Activated CD8-positive, alpha-beta T cell treated with anti-CD3 and anti-CD28 coated beads for 36 hours (primary cell): Measurements from ENCODE around the gene RGS16. TPM values are rescaled to one million over a fixed set of nuclear protein-coding genes. Genes with fewer than 3 reads are reported as not detected.

Experiments
- ATAC-seq: fragments of 200-7000 bp; cut with Tn5 transposase; one replicate; pipeline ENCODE4 v1.10.0; 2021; ENCODE audit warnings: mild to moderate bottlenecking, moderate library complexity
- CTCF ChIA-PET: fragments of 350-600 bp; sonication (Branson Sonifier 250); formaldehyde crosslinking; loops from one replicate; lab custom pipeline; 2021; ENCODE audit warnings: antibody characterized with exemption; lab: Charles Lee
- POLR2A ChIA-PET: fragments of 350-600 bp; sonication (Branson Sonifier 250); formaldehyde crosslinking; loops from one replicate; lab custom pipeline; 2021; ENCODE audit warnings: antibody characterized with exemption; lab: Charles Lee
- DNase-seq: peaks from one replicate; pipeline ENCODE4 v3.0.0-alpha.2; 2020
- H3K27ac Mint-ChIP-seq: one replicate; pipeline ENCODE4 v1.8.0; 2021; ENCODE audit warnings: mild to moderate bottlenecking, mixed read lengths
- H3K27me3 Mint-ChIP-seq: one replicate; pipeline ENCODE4 v1.8.0; 2021; ENCODE audit warnings: mixed read lengths
- H3K36me3 Mint-ChIP-seq: one replicate; pipeline ENCODE4 v1.8.0; 2021; ENCODE audit warnings: low read depth, mixed read lengths
- H3K4me1 Mint-ChIP-seq: one replicate; pipeline ENCODE4 v1.8.0; 2021; ENCODE audit warnings: low read depth, mixed read lengths
- H3K4me3 Mint-ChIP-seq: one replicate; pipeline ENCODE4 v1.8.0; 2021; ENCODE audit warnings: mild to moderate bottlenecking, moderate library complexity, mixed read lengths
- H3K9me3 Mint-ChIP-seq: one replicate; pipeline ENCODE4 v1.8.0; 2021; ENCODE audit warnings: mixed read lengths
- CTCF ChIP-seq: fragments of 200-600 bp; IDR thresholded peaks from one replicate; pipeline ENCODE4 v1.8.0; 2022; ENCODE audit warnings: antibody characterized with exemption, mild to moderate bottlenecking
- intact Hi-C: fragments of 100-400 bp; cut with micrococcal nuclease; formaldehyde crosslinking; loops from one replicate; pipeline ENCODE4 v1.10.0; 2022
- total RNA-seq, 2 experiments: library from RNA; stranded (reverse); gene quantifications; one replicate each; pipeline ENCODE4 v1.2.3, GENCODE V29; 2021

Gene RGS16
- total RNA-seq, 2 experiments from 2014 or later = 33.8 to 35.6 TPM

DNA sequence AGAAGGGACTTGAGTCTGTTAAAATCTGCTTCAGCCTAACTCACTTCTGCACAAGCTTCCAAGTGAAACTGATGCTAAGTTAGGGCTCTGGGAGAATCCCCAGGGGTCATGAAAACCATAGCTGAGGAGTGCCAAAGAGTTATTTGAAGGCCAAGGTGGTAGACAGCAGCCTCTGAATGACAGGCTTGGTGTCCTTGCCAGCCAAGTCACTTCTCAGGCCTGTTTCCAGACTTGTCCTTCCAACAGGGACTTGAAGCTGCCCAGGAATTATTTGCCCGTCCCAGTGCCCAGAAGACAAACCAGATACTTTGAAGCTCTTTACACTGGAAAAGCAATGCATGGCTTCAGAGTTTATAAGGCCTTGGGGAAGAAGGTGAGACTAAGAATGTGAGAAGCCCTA lies 48.7 kb downstream of the RGS16 start:
- Mint-ChIP-seq H3K36me3 (no peaks in the 10 kb centered on the region), H3K4me1 (no peaks in the 10 kb centered on the region), H3K27me3 (no peaks in the 10 kb centered on the region), H3K27ac (no peak overlapping the region), H3K9me3 (peaks cover 6% of the 10 kb centered on the region), H3K4me3 (no peak overlapping the region)
- ChIA-PET CTCF (no interaction called here), POLR2A (no interaction called here)
- intact Hi-C loops = no loop called here
- no peak for TF ChIP-seq CTCF
- ATAC-seq (no peak), DNase-seq (no peak)

- H3K36me3 Mint-ChIP-seq = no peaks in the 10 kb centered on the region
- intact Hi-C loops = no loop called here
- peaks cover 6% of the 10 kb centered on the region for H3K9me3 Mint-ChIP-seq
- ChIA-PET POLR2A (no interaction called here), CTCF (interaction anchor here (0.7 kb wide), 2 partner anchors 129 to 232 kb away, joined by 3 to 4 read pairs; no protein-coding TSS in a partner anchor)
- ATAC-seq (no peak), DNase-seq (no peak)
- no peaks in the 10 kb centered on the region for H3K27me3 Mint-ChIP-seq
- H3K4me3 Mint-ChIP-seq = no peak overlapping the region
- H3K4me1 Mint-ChIP-seq = no peaks in the 10 kb centered on the region
- no peak for TF ChIP-seq CTCF
- H3K27ac Mint-ChIP-seq = no peak overlapping the region
Measured at GRCh38 chr1:182552527-182552926, 51.7 kb downstream of the RGS16 start.

DNA sequence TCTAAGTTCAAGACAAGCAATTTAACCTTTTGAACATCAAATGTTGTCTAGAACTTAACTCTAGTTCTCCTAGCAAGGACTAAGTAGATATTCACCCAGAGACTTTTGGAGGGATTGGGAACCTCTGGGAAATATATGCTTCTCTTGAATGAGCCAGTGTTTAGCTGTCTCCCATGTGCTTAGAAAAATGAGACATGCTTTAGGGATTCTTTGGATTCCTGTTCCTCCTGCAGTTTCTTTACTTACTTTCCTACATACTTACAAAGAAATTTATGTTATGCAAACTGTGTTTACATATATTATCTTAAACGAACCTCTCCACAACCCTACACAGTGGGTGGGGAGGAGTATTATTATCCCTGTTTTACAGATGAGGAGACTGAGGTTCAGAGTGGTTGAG lies 54.4 kb downstream of the RGS16 start:
- CTCF ChIA-PET = no interaction called here
- H3K36me3 Mint-ChIP-seq = no peaks in the 10 kb centered on the region
- H3K4me1 Mint-ChIP-seq = no peaks in the 10 kb centered on the region
- no peak for TF ChIP-seq CTCF
- H3K27ac Mint-ChIP-seq = no peak overlapping the region
- H3K4me3 Mint-ChIP-seq = no peak overlapping the region
- H3K9me3 Mint-ChIP-seq = peaks cover 6% of the 10 kb centered on the region
- peaks cover 8% of the 10 kb centered on the region for H3K27me3 Mint-ChIP-seq
- ATAC-seq = no peak
- no peak for DNase-seq
- POLR2A ChIA-PET = no interaction called here
- intact Hi-C loops = no loop called here

- TF ChIP-seq CTCF = no peak
- peaks cover 6% of the 10 kb centered on the region for H3K9me3 Mint-ChIP-seq
- CTCF ChIA-PET = interaction anchor here (0.9 kb wide), 1 partner anchor 171 kb away, joined by 3 read pairs; no protein-coding TSS in a partner anchor
- no peaks in the 10 kb centered on the region for H3K36me3 Mint-ChIP-seq
- POLR2A ChIA-PET = no interaction called here
- no peak for DNase-seq
- H3K4me1 Mint-ChIP-seq = no peaks in the 10 kb centered on the region
- H3K4me3 Mint-ChIP-seq = no peak overlapping the region
- ATAC-seq = no peak
- H3K27me3 Mint-ChIP-seq = peaks cover 8% of the 10 kb centered on the region
- H3K27ac Mint-ChIP-seq = no peak overlapping the region
- intact Hi-C loops = no loop called here
Measured at GRCh38 chr1:182549346-182549745, 54.8 kb downstream of the RGS16 start.

Other genes with a start within 250 kb of the RGS16 start
- 10 to 100 TPM; 50.6 to 52.8 TPM for gene GLUL, start 212.6 kb downstream of the RGS16 start, total RNA-seq
- gene TEDDM1, start 203.7 kb downstream of the RGS16 start, total RNA-seq = not detected
- not detected for gene RGSL1, start 154.2 kb downstream of the RGS16 start, total RNA-seq
- 1 to 10 TPM; 3.7 TPM for gene RNASEL, start 15.1 kb downstream of the RGS16 start, total RNA-seq
- not detected for gene RGS8, start 80.2 kb upstream of the RGS16 start, total RNA-seq
- gene NPL, start 185.4 kb upstream of the RGS16 start, total RNA-seq = 1 to 10 TPM; 4.5 to 4.9 TPM
- 100 to 1,000 TPM; 213 to 228 TPM for gene DHX9, start 235.0 kb upstream of the RGS16 start, total RNA-seq